HG03558 (cell line): ENCODE data around the gene ST7.
"Not testable (repeated sequence)": the region's sequence is repeated elsewhere in the genome, so short reads cannot be mapped to it uniquely, and the experiment has no call there.

Experiments used
- ATAC-seq: cut with Tn5 transposase; IDR thresholded peaks from one replicate; pipeline ENCODE4 v1.9.1; 2021; ENCODE audit warnings: moderate number of reproducible peaks; ENCODE audit not compliant: unreplicated experiment; ENCODE audit errors: extremely low read depth

Gene ST7

GRCh38 chr7:117020591-117020973 is 67.3 kb downstream of the ST7 start:
- no peak for ATAC-seq

GRCh38 chr7:117021366-117021765 is 68.1 kb downstream of the ST7 start:
- no peak for ATAC-seq

DNA sequence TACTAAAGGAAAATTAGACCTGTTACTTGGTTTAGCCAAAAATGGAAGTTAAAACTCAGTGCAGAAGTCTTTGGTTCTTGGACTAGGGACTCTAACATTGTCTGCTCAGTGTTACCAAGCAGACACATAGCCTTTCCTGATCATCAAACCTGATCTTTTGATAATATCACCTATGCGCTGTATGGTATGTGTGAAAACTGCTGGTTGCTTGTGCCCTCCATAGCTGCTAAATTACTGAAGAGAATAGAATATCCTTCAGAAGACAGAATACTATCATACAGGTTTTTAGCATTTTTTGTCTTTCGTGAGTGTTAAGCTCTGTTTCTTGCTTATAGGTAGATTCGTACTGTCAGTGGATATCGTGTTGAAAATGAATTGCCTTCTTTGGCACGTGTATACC is 68.7 kb downstream of the ST7 start:
- no peak for ATAC-seq

DNA sequence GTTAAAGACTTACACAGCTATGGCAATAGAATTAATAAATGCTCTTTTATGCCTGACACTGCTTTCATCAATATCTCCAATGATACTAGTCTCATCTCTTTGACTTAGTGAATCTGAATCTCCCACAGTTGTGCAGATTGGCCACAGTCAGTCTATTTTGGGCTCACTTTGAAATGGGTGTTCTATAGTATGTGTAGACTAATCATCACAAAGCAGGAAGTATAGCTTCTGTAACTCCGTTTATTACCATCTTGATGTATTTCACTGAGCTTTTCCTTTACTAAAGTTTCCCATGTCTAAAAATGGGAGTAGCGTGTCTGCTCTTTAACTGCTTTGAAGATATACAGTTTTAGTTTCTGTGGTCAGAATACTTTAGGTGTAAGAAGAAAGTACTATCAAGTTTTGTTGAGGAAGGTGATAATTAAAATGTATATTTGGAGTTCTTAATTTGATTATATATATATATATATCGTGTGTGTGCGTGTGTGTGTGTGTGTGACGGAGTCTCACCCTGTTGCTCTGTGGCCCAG is 70.1 kb downstream of the ST7 start:
- ATAC-seq: no peak

DNA sequence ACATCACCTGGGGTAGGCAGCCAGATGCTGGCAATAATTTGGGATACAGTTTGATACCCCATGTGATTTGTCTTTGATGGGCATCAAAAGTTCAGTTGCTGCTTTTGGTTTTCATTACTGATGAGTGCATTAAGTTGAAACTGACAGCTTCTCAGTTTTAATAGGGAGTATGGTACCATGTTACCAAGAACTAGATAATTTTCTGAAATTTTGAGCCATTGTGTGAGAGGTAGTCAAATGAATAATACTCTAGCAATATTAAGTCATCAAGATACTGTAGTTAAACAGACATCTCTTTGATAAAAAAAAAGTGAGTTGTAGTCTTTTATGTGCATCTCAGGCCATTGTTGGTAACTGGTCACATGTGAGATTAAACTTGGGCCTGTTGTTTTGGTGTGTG is 71.5 kb downstream of the ST7 start:
- no peak for ATAC-seq

DNA sequence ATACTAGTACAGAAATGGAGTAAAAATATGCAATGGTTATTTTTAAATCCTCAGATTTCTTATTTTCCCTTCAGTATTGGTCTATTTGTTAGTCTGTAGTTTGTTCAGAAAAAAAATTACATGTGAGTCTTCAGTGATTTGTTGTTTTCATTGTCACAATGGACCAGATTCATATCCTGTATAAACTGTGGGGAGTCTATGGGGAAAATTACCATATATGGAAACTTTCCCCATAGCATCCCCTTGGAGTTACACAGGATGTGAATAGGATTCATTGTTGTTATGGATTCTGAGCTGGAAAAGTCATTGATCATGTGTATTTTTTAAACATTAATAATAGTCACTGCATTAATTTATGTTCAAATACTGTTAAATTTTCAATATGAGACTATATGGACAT is 72.6 kb downstream of the ST7 start:
- no peak for ATAC-seq

- not testable (repeated sequence) for ATAC-seq
Observed at GRCh38 chr7:117030346-117030745, 77.0 kb downstream of the ST7 start.

DNA sequence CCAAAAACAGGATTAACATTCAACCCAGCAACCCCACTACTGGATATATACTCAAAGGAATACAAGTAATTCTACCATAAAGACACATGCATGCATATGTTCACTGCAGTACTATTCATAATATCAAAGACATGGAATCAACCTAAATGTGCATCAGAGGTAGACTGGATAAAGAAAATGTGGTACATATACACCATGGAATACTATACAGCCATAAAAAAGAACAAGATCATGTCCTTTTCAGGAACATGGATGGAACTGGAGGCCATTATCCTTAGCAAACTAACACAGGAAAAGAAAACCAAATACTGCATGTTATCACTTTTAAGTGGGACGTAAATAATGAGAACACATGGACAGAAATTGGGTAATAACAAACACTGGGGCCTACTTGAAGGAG is 77.5 kb downstream of the ST7 start:
- ATAC-seq: not testable (repeated sequence)

DNA sequence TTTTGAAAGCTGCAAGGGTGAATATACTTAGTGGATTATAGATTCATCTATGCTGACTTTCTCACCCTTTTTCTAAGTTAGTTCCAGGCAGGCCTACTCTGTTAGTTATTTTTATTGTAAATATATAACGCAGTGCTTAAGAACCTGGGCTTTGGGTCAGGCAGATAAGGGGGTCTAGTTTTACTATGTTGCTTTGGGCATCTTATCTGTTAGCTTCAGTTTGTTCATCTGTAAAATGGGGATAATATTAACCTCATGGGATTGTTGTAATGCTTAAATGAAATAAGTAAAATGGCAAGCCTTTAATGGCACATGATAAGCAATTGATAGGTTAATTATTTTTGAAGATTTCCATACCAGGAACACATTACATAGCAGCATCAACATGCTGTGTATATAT is 79.5 kb downstream of the ST7 start:
- no peak for ATAC-seq

DNA sequence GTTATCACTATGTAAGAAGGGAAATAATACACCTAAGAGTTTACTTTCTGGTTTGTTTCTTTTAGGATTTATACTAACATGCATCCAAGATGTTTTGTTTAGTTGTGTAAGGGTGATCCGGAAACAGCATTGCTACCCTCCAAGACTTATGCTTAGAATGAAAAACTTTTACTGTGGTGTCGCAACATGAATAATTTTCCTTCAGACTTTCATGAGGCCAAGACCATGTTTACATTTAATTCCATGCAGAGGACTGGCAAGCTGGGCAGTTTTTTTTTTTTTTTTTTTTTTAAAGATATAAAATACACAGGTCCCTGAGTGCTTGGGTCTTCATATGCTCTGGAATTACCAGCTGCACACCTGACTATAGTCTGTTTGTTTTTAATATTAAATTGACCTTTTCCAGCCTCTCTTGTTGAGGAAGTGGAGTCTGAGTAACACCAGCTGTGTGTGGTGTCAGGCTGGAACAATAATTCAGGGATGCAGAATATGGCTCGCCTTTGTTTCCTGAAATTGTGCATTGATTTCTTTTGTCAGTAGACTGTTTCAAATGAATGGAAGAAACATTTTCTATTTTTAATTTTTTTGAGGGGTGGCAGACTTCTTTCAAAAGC is 81.7 kb downstream of the ST7 start:
- ATAC-seq: no peak

- ATAC-seq: no peak
Observed at GRCh38 chr7:117035465-117035862, 82.2 kb downstream of the ST7 start.

DNA sequence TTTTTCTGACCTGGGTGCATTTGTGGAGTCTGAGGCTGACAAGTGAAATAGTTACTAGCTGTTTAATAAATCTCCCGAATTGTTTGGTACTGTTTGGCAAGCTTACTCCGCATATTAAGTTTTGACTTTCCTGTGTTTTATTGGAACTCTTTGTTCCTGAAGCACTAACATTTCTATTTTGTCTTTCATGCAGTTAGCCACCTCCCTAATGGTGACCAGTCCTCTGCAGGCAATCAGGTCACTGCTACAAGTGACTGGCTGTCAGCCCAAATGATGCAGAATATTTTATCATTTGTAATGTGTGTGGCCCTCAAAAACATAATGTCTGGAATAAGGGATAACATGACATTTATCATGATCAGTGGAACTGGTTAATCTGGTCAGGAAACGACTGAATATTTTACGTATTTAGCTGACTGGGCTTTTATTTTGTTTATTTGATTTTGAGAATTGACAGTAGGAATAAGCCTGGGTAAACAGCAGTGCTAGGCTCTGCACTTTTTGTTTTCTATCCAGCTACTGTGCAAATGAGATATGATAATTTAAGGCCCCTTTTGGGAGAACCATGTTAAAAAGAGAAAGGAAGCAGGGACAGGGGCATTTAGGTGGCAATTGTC is 82.9 kb downstream of the ST7 start:
- no peak for ATAC-seq

GRCh38 chr7:117036836-117037235 is 83.5 kb downstream of the ST7 start:
- ATAC-seq: no peak

GRCh38 chr7:117038408-117038807 is 85.1 kb downstream of the ST7 start:
- ATAC-seq: no peak

DNA sequence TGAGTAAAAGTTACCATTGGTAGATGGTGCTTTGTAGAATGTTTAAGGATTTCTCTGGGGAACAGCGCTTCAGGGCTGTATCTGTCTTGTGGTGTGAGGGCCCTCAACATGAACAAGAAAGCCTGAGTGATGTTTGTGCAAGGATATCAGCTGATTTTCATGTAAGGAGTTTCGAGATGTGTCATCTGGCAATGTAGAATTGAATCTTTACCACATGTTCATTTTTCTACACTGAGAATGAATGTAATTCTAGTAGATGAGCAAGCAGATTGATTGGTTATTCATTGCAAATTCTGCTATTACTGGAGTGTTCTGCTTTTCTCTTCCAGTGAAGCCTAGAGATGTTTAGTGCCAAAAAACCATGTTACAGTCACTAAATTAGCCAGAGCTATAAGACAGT is 87.7 kb downstream of the ST7 start:
- ATAC-seq: peak; percentile 84

DNA sequence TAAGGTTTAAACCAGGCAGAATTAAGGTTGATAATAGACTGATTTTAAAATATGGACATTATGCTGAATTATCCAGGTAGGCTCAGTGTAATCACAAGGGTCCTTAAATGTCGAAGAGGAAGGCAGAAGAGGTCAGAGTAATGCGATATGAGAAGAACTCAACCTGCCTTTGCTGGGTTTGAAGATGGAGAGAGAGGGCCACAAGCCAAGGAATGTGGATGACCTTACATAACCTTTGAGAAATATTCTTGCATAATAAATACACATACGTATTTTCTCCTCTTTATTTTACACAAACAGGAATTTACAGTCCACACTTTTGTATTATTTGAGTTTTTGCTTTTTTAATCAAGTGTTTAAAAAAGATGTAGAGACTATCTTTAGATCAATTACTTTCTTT is 88.5 kb downstream of the ST7 start:
- no peak for ATAC-seq

DNA sequence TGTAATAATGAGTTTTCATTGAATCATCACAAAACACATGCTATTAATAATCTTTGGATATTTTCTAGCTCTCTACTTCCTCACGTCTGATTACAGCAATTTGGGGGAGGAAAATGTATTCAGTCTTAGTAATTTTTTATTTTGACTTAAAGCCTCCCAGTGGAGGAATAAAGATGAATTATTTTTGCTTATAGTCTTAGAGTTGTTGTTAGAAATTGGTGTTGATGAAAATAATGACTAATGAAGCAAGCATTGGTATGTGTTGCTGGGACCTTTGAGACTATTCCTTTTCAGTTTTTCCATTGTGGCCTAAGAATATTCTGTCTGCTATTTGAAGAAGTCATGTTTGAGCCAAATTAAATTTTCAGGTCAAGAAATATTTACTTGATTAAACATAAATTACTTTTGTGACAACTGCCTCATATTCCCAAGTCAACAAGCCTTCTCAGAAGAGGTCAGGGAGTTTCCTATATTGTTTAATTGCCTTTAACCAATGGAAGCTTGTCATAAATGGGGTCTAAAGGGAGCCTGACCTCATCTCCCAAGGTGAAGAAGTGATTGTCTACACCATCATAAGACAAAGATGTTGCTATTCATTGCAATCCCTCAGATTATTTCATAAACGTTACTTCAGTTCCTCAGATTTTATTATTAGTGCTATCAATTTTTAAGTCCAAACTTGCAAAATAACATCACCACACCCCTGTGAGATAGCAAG is 90.0 kb downstream of the ST7 start:
- no peak for ATAC-seq

- ATAC-seq: no peak
Observed at GRCh38 chr7:117044664-117045063, 91.4 kb downstream of the ST7 start.

- no peak for ATAC-seq
Observed at GRCh38 chr7:117045927-117046710, 92.8 kb downstream of the ST7 start.

DNA sequence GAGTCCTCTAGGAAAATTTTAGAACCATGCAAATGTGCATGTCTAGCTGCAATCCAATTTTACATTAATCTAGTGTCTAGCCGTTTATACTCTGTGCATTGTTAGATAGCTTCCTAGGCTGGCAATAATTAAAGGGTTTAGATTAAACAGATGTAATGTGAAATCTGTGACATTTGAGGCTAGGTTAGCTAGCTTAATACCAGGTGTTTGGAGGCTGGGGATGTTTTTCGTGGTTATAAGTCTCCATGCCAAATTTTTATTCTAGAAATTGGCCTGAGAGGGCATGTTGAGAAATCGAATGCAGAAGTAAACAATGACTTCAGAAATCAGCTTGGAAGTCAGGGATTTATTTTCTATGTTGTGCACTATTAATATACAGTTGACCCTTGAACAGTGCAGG is 94.2 kb downstream of the ST7 start:
- ATAC-seq: no peak
